Liver (tissue), 9 donors: ENCODE data around the gene E2F2. TPM values are rescaled to one million over a fixed set of nuclear protein-coding genes. Genes with fewer than 3 reads are reported as not detected.
A peak's percentile ranks its signal among the peaks of the same experiment; 100 is the strongest.

Experiments
- DNase-seq: peaks from one replicate; pipeline ENCODE4 v3.0.0-alpha.2; 2017; ENCODE audit warnings: low spot score
- H3K27ac ChIP-seq, 2 donors: one replicate each; pipeline ENCODE4 v1.7.0; 2013; ENCODE audit warnings: inconsistent platforms in 2 of 2, low read length in 2 of 2, control low read depth in 1 of 2, low read depth in 1 of 2, mild to moderate bottlenecking in 1 of 2
- H3K27me3 ChIP-seq, 4 donors: one replicate each; pipeline versions ENCODE4 v1.6.1 to v1.7.0; 2013; ENCODE audit warnings: low read length in 3 of 4, inconsistent platforms in 1 of 4, mild to moderate bottlenecking in 1 of 4, moderate library complexity in 1 of 4; ENCODE audit not compliant: control insufficient read depth in 4 of 4, insufficient read depth in 4 of 4
- H3K36me3 ChIP-seq, 4 donors: one replicate each; pipeline versions ENCODE4 v1.6.1 to v1.7.0; 2013; ENCODE audit warnings: low read length in 3 of 4, mild to moderate bottlenecking in 3 of 4, low read depth in 1 of 4, moderate library complexity in 1 of 4; ENCODE audit not compliant: control insufficient read depth in 4 of 4, insufficient read depth in 3 of 4
- H3K4me1 ChIP-seq, 4 donors: one replicate each; pipeline versions ENCODE4 v1.6.1 to v1.7.0; 2013; ENCODE audit warnings: low read length in 3 of 4, mild to moderate bottlenecking in 3 of 4, moderate library complexity in 1 of 4; ENCODE audit not compliant: control insufficient read depth in 4 of 4, insufficient read depth in 4 of 4
- H3K4me3 ChIP-seq, 3 donors: one replicate each; pipeline versions ENCODE4 v1.6.1 to v1.7.0; 2013; ENCODE audit warnings: low read length in 3 of 3, control low read depth in 1 of 3, low read depth in 1 of 3, mild to moderate bottlenecking in 1 of 3
- H3K9ac ChIP-seq, 2 donors: one replicate each; pipeline ENCODE4 v1.7.0; 2013; ENCODE audit warnings: low read length in 2 of 2, mild to moderate bottlenecking in 2 of 2, moderate library complexity in 2 of 2, control low read depth in 1 of 2, low read depth in 1 of 2
- H3K9me3 ChIP-seq, 4 donors: one replicate each; pipeline versions ENCODE4 v1.6.1 to v1.7.0; 2013; ENCODE audit warnings: low read length in 3 of 4; ENCODE audit not compliant: control insufficient read depth in 4 of 4
- EGR1 ChIP-seq, 2 donors: IDR thresholded peaks; 2 replicates each; pipeline ENCODE4 v1.6.1; 2016 to 2018; ENCODE audit warnings: antibody characterized with exemption in 2 of 2, low read depth in 2 of 2
- FOXA1 ChIP-seq: IDR thresholded peaks from 2 replicates; pipeline ENCODE4 v1.6.1; 2016; ENCODE audit warnings: antibody characterized with exemption
- FOXA2 ChIP-seq: IDR thresholded peaks from 2 replicates; pipeline ENCODE4 v1.6.1; 2016; ENCODE audit warnings: antibody characterized with exemption
- GABPA ChIP-seq, 2 donors: IDR thresholded peaks in 1 of 2; conservative IDR thresholded peaks in 1 of 2; 2 replicates each; pipeline ENCODE4 v1.6.1; 2016; ENCODE audit warnings: antibody characterized with exemption in 2 of 2, mild to moderate bottlenecking in 1 of 2, moderate library complexity in 1 of 2
- HNF4A ChIP-seq, 2 donors: conservative IDR thresholded peaks; 2 replicates each; pipeline ENCODE4 v1.6.1; 2016; ENCODE audit warnings: antibody characterized with exemption in 2 of 2, mild to moderate bottlenecking in 2 of 2
- HNF4G ChIP-seq: IDR thresholded peaks from 2 replicates; pipeline ENCODE4 v1.6.1; 2016; ENCODE audit warnings: antibody characterized with exemption
- JUND ChIP-seq, 2 donors: IDR thresholded peaks; 2 replicates each; pipeline ENCODE4 v1.6.1; 2016; ENCODE audit warnings: antibody characterized with exemption in 2 of 2
- NR2F2 ChIP-seq: IDR thresholded peaks from 2 replicates; pipeline ENCODE4 v1.6.1; 2016; ENCODE audit warnings: antibody characterized with exemption
- RAD21 ChIP-seq, 2 donors: IDR thresholded peaks; 2 replicates each; pipeline ENCODE4 v1.6.1; 2016; ENCODE audit warnings: antibody characterized with exemption in 2 of 2, mild to moderate bottlenecking in 2 of 2
- REST ChIP-seq: IDR thresholded peaks from 2 replicates; pipeline ENCODE4 v1.6.1; 2016; ENCODE audit warnings: antibody characterized with exemption, mild to moderate bottlenecking
- RXRA ChIP-seq, 2 donors: IDR thresholded peaks; 2 replicates each; pipeline ENCODE4 v1.6.1; 2017 to 2018; ENCODE audit warnings: antibody characterized with exemption in 2 of 2, mild to moderate bottlenecking in 1 of 2
- SP1 ChIP-seq: IDR thresholded peaks from 2 replicates; pipeline ENCODE4 v1.6.1; 2018; ENCODE audit warnings: antibody characterized with exemption, mild to moderate bottlenecking
- TAF1 ChIP-seq: conservative IDR thresholded peaks from 2 replicates; pipeline ENCODE4 v1.6.1; 2016; ENCODE audit warnings: antibody characterized with exemption, mild to moderate bottlenecking
- YY1 ChIP-seq: IDR thresholded peaks from 2 replicates; pipeline ENCODE4 v1.6.1; 2016; ENCODE audit warnings: antibody characterized with exemption, mild to moderate bottlenecking
- ZBTB33 ChIP-seq: IDR thresholded peaks from 2 replicates; pipeline ENCODE4 v1.6.1; 2016; ENCODE audit warnings: antibody characterized with exemption
- WGBS: extraction: QIAGEN DNeasy Blood & Tissue Kit; methylation state at CpG from one replicate; pipeline ENCODE4 v1.1.7; 2013; 5-methylcytosine and 5-hydroxymethylcytosine counted together
- polyA plus RNA-seq, 2 donors: library from polyadenylated mRNA; stranded (reverse) in 1 of 2; unstranded in 1 of 2; fragments of 200-250 nt in 1 of 2; fragments of >200 nt in 1 of 2; fragmentation: Nextera tagmentation in 1 of 2; extraction: Ambion mirVana in 1 of 2; gene quantifications; one replicate each; pipeline versions ENCODE4 v1.2.1 to v1.2.3, GENCODE V29; 2013 to 2015
- total RNA-seq, 2 donors: library from RNA; depleted of rRNA; stranded (reverse); fragments of >200 nt; gene quantifications; one replicate each; pipeline ENCODE4 v1.2.3, GENCODE V29; 2014
- TF ChIP-seq, protein P1 (sequence below): fragments of 150-350 bp; IDR thresholded peaks from 2 replicates; pipeline ENCODE4 v1.5.1; 2017; ENCODE audit warnings: improper control_type of control experiment, low read depth, low read length; ENCODE audit not compliant: missing input control
- TF ChIP-seq, protein P2 (sequence below): IDR thresholded peaks from 2 replicates; pipeline ENCODE4 v1.6.1; 2016; ENCODE audit warnings: antibody characterized with exemption
- TF ChIP-seq, protein P3 (sequence below): IDR thresholded peaks from 2 replicates; pipeline ENCODE4 v1.6.1; 2016; ENCODE audit warnings: antibody characterized with exemption
- donor health status: healthy.
- donor health status: healthy.
- donor health status: healthy.
- donor health status: healthy.
- donor health status: healthy.

E2F2 gene
- total and polyA plus RNA-seq, 4 donors: 0.08 to 79.9 (median 0.44) TPM

DNA sequence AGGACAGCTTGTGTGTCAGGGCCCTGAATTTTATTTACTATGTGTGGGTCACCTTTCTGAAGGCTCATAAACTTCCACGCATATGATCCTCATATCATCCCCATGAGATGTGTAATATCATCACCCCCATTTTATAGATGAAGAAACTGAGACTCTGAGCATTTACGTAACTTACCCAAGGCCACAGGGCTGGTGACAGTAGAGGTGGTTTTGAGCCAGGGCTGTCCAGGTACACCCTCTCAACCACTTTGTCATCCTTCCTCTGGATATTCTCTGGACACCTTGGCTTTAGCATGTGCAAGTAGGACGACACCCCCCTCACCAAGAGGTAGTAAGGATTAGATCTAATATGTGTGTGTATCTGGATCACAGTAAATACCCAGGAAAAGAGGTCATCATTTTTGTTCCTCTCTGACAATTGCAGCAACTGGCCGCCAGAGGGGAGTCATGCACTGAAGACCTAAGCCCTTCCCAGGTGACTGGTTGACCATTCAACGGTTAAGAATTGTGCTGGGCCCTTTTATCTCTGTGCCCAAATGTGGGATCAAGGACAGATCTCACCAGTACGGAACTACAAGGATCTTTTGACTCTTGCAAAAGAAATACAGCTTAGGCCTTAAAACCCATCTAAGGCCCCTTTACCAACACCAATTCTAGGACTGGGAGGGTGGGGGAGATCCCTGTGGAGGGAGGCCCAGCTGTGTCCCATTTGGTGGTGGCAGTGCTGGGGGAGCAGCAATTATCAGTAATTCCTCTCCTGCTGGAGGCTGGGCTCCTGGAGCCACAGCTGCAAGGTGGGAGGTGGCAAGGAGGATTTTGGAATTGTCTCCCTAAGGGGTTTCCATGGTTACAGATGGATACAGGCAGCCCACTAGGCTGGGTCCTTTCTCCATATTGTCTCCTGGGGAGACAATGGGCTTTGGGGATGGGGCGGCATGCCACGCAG, 13.7 kb upstream of the E2F2 start:
- Histone ChIP-seq H3K9ac (no peak overlapping the region), H3K27me3 (no peaks in the 10 kb centered on the region), H3K36me3 (no peaks in the 10 kb centered on the region), H3K9me3 (no peaks in the 10 kb centered on the region), H3K4me1 (peaks cover 0 to 4% (median 3%) of the 10 kb centered on the region in 4 donors), H3K4me3 (no peak overlapping the region), H3K27ac (no peak overlapping the region)
- 37% methylated on average over 8 of the region's 8 CpGs for WGBS
- peak; percentile 77 for DNase-seq
- TF ChIP-seq HNF4G: no peak
- TF ChIP-seq, protein P1, sequence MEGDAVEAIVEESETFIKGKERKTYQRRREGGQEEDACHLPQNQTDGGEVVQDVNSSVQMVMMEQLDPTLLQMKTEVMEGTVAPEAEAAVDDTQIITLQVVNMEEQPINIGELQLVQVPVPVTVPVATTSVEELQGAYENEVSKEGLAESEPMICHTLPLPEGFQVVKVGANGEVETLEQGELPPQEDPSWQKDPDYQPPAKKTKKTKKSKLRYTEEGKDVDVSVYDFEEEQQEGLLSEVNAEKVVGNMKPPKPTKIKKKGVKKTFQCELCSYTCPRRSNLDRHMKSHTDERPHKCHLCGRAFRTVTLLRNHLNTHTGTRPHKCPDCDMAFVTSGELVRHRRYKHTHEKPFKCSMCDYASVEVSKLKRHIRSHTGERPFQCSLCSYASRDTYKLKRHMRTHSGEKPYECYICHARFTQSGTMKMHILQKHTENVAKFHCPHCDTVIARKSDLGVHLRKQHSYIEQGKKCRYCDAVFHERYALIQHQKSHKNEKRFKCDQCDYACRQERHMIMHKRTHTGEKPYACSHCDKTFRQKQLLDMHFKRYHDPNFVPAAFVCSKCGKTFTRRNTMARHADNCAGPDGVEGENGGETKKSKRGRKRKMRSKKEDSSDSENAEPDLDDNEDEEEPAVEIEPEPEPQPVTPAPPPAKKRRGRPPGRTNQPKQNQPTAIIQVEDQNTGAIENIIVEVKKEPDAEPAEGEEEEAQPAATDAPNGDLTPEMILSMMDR: peak; percentile 99
- TF ChIP-seq, protein P2, sequence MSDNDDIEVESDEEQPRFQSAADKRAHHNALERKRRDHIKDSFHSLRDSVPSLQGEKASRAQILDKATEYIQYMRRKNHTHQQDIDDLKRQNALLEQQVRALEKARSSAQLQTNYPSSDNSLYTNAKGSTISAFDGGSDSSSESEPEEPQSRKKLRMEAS: no peak
- TF ChIP-seq RAD21 (IDR thresholded peaks at IDR 0.05): peak; percentile 99 to 100

DNA sequence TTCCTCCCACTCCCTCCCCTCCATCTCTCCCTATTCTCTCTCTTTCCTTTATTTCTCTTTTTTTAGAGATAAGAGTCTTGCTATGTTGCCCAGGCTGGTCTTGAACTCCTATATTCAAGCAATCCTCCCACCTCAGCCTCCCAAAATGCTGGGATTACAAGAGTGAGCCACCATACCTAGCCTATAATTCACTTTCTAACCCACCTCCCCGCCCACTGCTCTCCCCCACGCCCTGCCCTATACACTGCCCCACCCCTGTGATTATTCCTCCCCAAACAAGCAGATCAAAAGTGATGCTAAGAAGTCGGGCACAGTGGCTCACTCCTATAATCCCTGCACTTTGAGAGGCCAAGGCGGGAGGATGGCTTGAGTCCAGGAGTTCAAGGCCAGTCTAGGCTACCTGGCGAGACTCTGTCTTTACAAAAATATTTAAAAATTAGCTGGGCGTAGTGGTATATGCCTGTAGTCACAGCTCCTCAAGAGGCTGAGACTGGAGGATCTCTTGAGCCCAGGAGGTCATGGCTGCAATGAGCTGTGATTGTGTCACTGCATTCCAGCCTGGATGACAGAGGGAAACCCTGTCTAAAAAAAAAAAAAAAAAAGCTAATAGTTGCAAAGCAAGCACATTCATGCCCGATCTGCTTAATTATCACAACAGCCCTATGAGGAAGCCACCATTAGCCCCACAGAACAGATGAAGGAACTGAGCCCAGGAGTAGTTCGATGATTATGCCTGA, 12.8 kb upstream of the E2F2 start:
- Histone ChIP-seq H3K36me3 (no peaks in the 10 kb centered on the region), H3K4me1 (peaks cover 0 to 6% (median 5%) of the 10 kb centered on the region in 4 donors), H3K27me3 (no peaks in the 10 kb centered on the region), H3K27ac (no peak overlapping the region), H3K4me3 (no peak overlapping the region), H3K9me3 (no peaks in the 10 kb centered on the region), H3K9ac (no peak overlapping the region)
- TF ChIP-seq ZBTB33: no peak
- TF ChIP-seq NR2F2: no peak
- TF ChIP-seq SP1: no peak
- TF ChIP-seq, protein P2: no peak
- no peak for TF ChIP-seq RAD21 (IDR thresholded peaks at IDR 0.05)
- TF ChIP-seq RXRA (IDR thresholded peaks at IDR 0.05): no peak
- TF ChIP-seq YY1: no peak
- no peak for TF ChIP-seq GABPA (IDR thresholded peaks at IDR 0.05 in 1 of 2, conservative IDR thresholded peaks at IDR 0.05 in 1 of 2)
- no peak for TF ChIP-seq FOXA1
- no peak for TF ChIP-seq HNF4A (conservative IDR thresholded peaks at IDR 0.05)
- TF ChIP-seq EGR1 (IDR thresholded peaks at IDR 0.05; ENCODE audit: low read depth in 2 of 2): no peak
- no peak for TF ChIP-seq FOXA2
- TF ChIP-seq, protein P1: no peak
- TF ChIP-seq, protein P3, sequence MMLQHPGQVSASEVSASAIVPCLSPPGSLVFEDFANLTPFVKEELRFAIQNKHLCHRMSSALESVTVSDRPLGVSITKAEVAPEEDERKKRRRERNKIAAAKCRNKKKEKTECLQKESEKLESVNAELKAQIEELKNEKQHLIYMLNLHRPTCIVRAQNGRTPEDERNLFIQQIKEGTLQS: no peak
- TF ChIP-seq JUND (IDR thresholded peaks at IDR 0.05): no peak
- TF ChIP-seq REST: no peak
- no peak for TF ChIP-seq HNF4G
- no peak for TF ChIP-seq TAF1
- 74% methylated on average over 8 of the region's 8 CpGs for WGBS
- no peak for DNase-seq
